ENCODE data around the gene IL17RD.
A peak's percentile ranks its signal among the peaks of the same experiment; 100 is the strongest.

The IL17RD gene

GRCh38 chr3:57130571-57131209, 34.5 kb downstream of the IL17RD start:
- no peak for DNase-seq (ENCODE audit: low read depth in 4 of 4, low spot score in 1 of 4)

GRCh38 chr3:57128826-57129667, 36.1 kb downstream of the IL17RD start:
- DNase-seq (ENCODE audit: low read depth in 4 of 4, low spot score in 1 of 4) = no peak

- DNase-seq (ENCODE audit: low read depth in 4 of 4, low spot score in 1 of 4) = no peak
These were observed 37.1 kb downstream of the IL17RD start for GRCh38 chr3:57127891-57128518.

GRCh38 chr3:57126244-57126643, 38.9 kb downstream of the IL17RD start:
- no peak for DNase-seq (ENCODE audit: low read depth in 4 of 4, low spot score in 1 of 4)

- no peak for DNase-seq (ENCODE audit: low read depth in 4 of 4, low spot score in 1 of 4)
These were observed 44.5 kb downstream of the IL17RD start for GRCh38 chr3:57120451-57121174.

GRCh38 chr3:57120040-57120439, 45.1 kb downstream of the IL17RD start:
- DNase-seq (ENCODE audit: low read depth in 4 of 4, low spot score in 1 of 4) = no peak

- DNase-seq (ENCODE audit: low read depth in 4 of 4, low spot score in 1 of 4) = no peak
These were observed 46.9 kb downstream of the IL17RD start for GRCh38 chr3:57118254-57118653.

- DNase-seq (ENCODE audit: low read depth in 4 of 4, low spot score in 1 of 4) = no peak
These were observed 48.7 kb downstream of the IL17RD start for GRCh38 chr3:57116501-57116900.

- no peak for DNase-seq (ENCODE audit: low read depth in 4 of 4, low spot score in 1 of 4)
These were observed 52.9 kb downstream of the IL17RD start for GRCh38 chr3:57112206-57112605.

GRCh38 chr3:57110798-57111197, 54.4 kb downstream of the IL17RD start:
- DNase-seq (ENCODE audit: low read depth in 4 of 4, low spot score in 1 of 4) = no peak

GRCh38 chr3:57110214-57110613, 54.9 kb downstream of the IL17RD start:
- no peak for DNase-seq (ENCODE audit: low read depth in 4 of 4, low spot score in 1 of 4)

GRCh38 chr3:57109437-57110199, 55.5 kb downstream of the IL17RD start:
- DNase-seq (ENCODE audit: low read depth in 4 of 4, low spot score in 1 of 4) = no peak

- no peak for DNase-seq (ENCODE audit: low read depth in 4 of 4, low spot score in 1 of 4)
These were observed 56.5 kb downstream of the IL17RD start for GRCh38 chr3:57108684-57109083.

GRCh38 chr3:57105585-57105984, 59.6 kb downstream of the IL17RD start:
- DNase-seq (ENCODE audit: low read depth in 4 of 4, low spot score in 1 of 4) = no peak

- peak; percentile 26 to 46 (median 42) for DNase-seq (ENCODE audit: low read depth in 4 of 4, low spot score in 1 of 4)
These were observed 65.0 kb downstream of the IL17RD start for GRCh38 chr3:57100046-57100695.

- DNase-seq (ENCODE audit: low read depth in 4 of 4, low spot score in 1 of 4) = no peak
These were observed 66.5 kb downstream of the IL17RD start for GRCh38 chr3:57098418-57099310.

- DNase-seq (ENCODE audit: low read depth in 4 of 4, low spot score in 1 of 4) = no peak
These were observed 67.6 kb downstream of the IL17RD start for GRCh38 chr3:57097536-57097935.

- DNase-seq (ENCODE audit: low read depth in 4 of 4, low spot score in 1 of 4) = no peak
These were observed 69.8 kb downstream of the IL17RD start for GRCh38 chr3:57095363-57095762.

- DNase-seq (ENCODE audit: low read depth in 4 of 4, low spot score in 1 of 4) = no peak
These were observed 70.6 kb downstream of the IL17RD start for GRCh38 chr3:57094575-57094974.
